ENCODE data around the gene CAMSAP3.

DNA sequence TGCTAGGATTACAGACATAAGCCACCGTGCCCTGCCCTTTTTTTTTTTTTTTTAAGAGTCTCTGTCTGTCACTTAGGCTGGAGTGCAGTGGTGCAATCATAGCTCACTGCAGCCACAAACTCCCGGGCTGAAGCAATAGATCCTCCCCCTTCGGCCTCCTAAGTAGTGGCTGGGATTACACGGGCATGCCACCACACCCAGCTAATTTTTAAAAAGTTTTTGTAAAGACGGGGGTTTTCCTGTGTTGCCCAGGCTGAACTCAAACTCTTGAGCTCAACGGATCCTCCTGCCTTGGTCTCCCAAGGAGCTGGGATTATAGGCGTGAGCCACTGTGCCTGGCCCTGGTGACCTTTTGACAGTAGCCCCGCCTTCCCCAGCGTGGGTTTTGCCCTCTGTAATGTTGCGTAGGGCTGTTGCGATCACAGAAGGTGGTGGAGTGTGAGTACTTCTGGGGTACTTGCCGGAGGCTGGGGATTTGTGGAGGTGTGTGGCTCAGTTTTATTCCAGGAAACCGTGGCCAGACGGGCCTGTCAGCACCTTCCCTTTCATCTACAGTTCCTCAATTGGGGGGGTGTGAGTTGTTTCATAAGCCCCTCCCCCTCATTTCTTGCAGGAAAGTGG is 61.6 kb downstream of the CAMSAP3 start:
- TF ChIP-seq CTCF (IDR thresholded peaks at IDR 0.05): no peak
- TF ChIP-seq POLR2A (IDR thresholded peaks at IDR 0.05): no peak

All from adrenal gland (tissue), 5 donors.